Daoy (cell line): ENCODE data around the gene SYT1. TPM values are rescaled to one million over a fixed set of nuclear protein-coding genes. Genes with fewer than 3 reads are reported as not detected.
A peak's percentile ranks its signal among the peaks of the same experiment; 100 is the strongest.
"Not testable (repeated sequence)": the region's sequence is repeated elsewhere in the genome, so short reads cannot be mapped to it uniquely, and the experiment has no call there.

ENCODE experiments used
- DNase-seq: peaks from one replicate; pipeline ENCODE4 v3.0.0-alpha.2; 2015; ENCODE audit warnings: low read depth
- total RNA-seq: library from RNA; depleted of rRNA; stranded (reverse); fragments of >200 nt; shearing (Covaris generic); gene quantifications from 2 replicates; pipeline ENCODE4 v1.2.3, GENCODE V29; 2014

SYT1 gene
- total RNA-seq, 1 experiment from 2014 or later = 1.1 TPM

DNA sequence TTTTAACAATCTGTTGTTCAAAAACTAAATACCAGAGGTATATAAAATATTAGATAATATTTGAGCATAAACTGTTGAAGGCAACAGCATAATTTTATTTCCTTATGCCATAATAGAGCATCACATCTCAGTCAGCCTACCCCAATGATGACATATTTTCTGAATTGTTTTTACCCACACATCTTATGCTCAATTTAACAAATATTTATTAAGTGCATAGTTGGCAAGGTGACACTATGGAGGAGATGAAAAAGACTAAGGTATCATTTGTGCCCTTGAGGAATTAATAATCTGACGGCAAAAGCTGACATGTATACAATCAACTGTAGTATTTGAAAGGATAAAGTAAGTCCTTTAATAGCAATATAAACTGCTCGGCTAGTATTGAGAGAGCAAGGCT, 102.4 kb downstream of the SYT1 start:
- no peak for DNase-seq

DNA sequence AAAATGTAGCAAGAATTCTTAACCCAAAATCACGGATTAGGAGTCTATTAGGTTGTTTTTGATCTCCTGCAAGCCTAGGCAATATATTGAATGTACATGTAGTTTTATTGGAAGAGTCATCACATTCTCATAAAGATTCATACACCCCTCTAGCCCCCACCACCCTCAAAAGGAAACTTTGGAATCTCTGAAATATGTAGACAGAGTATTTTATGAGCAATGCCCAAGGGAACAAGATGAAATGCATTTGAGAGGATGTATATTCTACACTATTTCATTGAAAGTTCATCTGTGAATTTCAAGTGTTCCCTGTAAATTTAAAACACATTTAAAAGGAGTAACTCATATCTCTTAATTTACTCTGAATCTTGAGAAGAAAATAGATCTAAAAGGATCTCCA, 103.7 kb downstream of the SYT1 start:
- no peak for DNase-seq

DNA sequence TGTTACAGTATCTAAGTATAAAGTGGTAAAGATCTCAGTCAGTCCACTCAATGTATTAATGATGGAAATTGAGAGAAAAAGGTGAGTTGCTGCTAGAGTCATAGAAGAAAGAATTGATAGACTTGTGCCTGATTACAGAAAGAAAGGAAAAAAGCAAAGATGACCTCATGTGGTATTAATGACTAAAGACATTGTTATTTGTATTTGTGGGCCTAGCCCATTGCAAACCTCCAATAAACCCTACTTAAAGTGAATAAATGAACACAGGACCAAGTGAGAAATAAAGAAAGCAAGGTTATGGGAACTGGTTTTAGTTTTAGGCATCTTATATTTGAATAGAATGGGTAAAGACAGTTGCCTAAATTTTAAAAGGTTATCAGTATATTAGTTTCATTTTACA, 105.5 kb downstream of the SYT1 start:
- no peak for DNase-seq

DNA sequence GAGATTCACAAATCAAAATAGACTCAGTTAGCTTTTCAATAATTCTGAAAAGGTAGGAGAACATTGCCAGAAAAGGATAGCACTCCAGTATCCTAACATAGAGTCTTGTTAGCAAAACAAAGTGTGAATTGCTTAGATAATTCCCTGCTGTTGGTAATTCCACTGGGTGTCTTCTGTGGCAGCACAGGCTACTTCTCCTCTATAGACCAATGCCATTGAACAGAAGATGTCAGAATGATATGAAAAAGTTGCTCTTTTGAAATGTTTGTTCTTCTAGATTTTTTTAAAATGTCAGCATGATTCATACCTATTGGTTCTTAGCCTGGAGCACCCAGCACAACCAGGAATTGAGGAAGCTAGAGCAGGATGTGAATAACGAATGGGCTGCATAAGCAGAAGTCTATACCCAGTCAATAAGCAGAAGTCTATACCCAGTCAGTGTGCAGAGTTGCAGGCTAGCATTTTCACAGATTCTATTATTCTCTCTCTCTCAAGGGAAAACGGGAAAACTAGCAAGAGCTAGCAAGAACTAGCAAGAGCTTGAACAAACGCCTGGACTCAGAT, 112.8 kb downstream of the SYT1 start:
- peak; percentile 1 for DNase-seq

DNA sequence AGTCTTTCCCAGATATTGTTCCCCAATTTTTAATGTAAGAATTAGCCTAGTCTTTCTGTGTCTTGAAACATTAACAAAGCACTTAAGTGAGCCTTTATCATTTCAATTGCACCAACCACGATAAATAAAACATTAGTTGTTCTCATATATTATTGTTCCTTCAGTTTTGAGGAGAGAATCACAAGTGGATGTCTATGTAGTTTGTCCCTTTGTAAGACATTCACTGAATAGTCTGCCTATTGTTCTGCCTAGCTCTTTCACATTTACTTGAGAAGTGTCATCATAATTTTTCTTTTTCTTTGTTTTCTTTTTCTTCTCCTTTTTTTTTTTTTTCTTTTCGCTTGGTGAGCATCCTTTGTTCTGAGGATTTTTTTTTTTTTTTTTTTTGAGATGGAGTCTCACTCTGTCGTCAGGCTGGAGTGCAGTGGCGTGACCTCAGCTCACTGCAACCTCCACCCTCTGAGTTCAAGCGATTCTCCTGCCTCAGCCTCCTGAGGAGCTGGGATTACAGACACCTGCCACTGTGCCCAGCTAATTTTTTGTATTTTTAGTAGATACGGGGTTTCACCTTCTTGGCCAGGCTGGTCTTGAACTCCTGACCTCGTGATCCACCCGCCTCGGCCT, 129.7 kb downstream of the SYT1 start:
- no peak for DNase-seq

DNA sequence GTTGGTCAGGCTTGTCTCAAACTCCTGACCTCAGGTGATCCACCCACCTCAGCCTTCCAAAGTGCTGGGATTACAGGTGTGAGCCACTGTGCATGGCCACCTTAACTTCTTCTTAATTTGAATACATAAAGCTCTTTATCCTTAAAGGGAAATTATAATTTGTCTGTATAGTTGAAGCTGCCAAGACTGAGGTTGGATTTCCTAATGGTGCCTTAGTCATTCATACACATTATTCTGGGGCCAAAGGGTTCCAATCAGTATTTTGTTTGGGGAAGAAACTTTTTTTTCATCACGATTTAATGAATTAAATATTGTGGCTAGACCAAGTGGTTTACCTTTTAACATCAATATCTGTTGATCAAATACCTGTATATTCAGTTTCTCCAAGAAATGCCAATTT, 135.9 kb downstream of the SYT1 start:
- no peak for DNase-seq

DNA sequence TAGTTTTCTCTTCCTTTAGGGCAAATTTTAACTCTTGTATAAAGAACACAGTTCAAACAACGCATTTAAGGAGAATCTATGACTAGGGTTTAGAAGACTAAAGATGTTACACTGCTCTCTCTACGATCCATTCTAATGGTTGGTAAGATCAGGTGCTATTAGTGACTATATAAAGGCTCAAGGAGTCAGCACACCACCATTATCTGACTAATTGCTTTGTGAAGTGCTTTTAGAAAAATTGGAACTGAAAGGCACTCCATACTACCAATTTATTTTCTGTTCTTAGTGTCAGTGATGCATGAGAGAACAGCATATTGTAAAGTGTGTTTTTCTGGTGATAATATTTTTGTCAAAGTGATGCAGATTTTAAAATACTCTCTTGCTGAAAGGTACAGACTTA, 136.8 kb downstream of the SYT1 start:
- no peak for DNase-seq

DNA sequence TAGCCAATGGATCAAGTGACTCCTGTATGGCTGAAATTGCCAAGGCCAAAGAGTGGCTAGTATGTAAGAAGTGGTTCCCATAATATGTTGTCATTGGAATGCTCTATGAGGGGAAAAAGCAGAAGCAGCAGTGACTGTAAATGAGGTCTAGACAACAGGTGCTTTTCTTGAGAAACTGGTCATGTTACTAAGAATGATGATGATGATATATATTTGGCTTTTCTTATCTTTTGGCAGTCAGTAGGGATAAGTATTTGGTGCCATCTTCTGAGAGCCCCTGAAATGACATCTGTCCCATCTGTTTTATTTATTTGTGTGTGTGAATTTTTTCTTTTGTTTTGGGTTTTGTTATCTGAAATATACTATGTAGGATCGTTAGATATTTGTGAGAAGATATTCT, 141.7 kb downstream of the SYT1 start:
- peak; percentile 2 for DNase-seq

DNA sequence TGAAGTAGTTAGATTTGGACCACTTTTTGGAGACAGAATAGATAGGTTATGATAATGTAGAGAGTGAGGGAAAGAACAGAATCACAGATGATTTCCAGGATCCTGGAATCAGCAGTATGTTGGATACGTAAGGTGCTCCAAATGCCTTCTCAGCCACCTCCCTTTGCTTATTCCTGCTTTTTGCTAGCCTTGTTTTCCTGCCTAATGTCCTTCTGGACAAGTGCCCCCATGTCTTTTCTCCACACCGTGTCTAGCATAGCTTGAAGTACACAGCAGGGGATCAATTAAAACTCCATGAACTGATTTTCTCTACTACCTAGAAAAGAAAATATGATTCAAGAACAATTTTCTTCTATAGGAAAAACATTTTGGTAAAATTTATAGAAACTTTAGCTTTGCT, 144.0 kb downstream of the SYT1 start:
- DNase-seq = no peak

DNA sequence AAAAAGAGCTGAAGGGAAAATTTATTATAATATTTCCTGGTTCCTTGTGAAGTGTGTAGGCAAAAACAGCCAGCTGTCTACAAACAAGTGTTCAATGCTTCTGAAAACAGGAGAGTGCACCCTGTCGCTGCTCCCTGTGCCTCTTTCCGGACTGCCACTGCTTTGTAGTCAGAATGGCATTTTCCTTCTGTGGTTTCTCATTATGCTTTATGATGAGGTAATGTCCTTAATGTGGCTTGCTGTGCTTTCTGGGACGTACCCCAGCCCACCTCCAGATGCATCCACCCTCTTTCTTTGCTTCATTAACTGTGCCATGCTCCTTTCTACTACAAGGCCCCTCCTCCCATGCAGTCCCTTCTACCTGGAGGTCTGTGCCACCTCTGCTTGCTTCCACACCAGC, 148.1 kb downstream of the SYT1 start:
- DNase-seq = peak; percentile 2

DNA sequence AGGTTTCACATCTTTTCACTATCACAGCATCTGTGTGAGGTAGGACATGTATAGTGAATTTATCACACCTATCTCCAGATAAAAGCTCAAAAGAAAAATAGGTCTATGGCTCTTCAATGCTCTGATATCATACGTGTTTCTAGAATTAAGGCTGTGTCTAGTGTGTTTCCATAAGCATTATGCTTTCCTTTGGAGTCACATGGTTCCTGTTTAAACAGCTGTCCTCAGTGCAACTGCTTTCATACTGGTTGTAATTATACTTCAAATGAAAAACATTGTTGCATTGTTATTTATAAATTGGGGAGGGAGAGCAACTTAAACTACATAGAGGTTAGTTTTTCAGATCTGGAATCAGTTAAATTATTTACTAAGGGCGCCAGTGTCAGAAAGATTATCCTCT, 151.6 kb downstream of the SYT1 start:
- no peak for DNase-seq

DNA sequence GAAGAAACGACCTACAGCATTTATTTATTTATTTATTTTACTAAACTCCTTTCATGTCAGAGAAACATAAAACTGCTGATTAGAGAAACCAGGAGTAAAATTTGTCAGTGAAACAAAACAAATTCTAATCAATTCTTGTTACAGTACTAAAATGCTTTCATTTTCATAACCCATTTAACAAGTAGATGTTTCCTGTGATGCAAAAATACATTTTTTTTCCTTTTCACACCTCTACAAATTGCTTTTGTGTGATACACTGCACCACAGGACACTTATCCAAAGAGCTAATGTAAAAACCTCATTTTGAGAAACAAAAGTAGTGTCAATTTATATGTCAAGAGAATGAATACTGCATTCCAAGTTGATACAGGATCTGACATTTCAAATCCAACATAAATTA, 155.1 kb downstream of the SYT1 start:
- no peak for DNase-seq

DNA sequence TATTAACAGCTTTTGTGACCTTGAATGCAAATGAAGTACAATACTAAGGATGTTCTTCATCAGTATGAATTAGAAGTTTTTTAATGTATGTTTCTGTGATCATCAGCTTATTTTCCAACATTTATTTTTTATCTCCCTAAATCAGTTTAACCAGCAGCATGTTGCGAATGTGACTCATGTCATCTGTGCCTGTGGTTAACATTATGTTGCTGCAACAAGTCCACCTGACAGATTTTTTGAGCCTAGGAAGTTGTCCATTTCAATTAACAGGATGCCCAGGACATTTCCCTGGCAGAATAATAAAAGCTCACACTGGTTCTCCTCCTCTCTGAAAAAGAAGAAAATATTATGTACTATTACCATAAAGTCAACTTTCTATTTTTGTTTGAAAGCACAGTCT, 155.5 kb downstream of the SYT1 start:
- peak; percentile 19 for DNase-seq

DNA sequence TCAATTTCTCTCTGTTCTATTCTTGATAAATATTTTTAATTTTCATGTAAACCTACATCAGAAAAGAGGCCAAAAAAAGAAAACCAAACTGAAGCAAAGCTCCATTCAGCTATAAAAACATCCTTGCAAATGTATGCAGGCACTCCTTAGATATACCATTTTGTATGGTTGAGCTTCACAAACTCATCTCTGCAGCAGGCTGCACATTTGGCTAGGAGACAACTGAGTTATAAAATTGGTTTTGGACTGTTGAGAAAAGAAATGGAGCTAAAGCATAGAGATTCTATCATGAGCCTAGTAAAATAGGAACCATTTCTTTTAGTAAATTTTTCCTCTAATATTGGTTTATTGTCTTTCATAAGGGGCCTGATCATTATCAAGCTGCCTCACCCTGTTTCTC, 156.4 kb downstream of the SYT1 start:
- no peak for DNase-seq

DNA sequence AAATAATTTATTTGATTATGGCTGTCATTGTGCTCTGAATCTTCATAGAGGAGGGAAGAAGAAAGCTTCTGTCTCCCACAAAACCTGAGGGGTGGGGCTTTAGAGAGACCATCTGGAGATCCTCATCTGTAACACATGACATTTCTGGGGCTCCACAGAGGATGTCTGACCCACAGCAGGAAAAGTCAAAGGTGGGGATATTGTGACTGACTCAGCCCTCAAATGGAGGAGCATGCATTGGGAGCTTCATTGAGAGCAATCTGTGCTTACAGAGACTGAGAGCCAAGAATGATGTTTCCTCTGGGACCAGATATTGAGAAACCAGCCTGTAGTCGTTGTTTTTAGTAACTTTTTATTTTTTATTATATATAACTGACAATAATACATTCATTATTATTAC, 158.7 kb downstream of the SYT1 start:
- DNase-seq = no peak

DNA sequence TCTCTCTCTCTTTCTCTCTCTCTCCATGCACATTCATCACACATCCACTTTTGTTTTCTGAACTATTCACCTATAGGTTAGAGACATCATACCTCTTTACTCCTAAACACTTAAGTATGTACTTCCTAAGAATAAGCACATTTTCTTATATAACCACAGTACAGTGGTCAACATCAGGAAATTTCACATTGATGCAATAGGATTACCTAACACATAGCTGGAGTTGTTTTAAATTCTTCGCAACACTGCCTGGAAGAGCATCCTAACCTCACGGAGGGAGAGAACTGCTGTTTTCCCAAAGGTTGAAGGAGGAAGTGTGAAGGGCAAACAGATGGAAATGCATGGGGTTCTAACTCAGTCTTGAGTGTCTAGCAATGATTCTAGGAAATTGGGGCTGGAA, 159.2 kb downstream of the SYT1 start:
- no peak for DNase-seq

DNA sequence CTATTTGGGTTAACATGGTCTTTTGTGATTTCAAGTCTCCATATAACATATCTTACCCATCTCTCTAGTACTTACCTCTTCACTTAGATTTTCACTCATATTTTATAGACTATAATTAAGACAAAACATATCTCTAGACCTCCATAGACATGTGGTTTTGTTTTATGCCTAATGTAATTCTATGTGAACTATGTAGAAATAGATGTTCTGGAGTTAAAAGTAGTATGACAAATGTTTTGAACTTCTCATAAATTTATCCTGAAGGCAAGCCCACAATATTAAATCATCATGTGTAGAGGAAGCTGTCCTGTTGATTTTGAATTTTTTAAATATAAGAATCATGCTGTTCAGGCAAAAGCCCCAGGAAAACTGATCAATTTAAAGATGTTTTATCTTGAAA, 169.2 kb downstream of the SYT1 start:
- no peak for DNase-seq

DNA sequence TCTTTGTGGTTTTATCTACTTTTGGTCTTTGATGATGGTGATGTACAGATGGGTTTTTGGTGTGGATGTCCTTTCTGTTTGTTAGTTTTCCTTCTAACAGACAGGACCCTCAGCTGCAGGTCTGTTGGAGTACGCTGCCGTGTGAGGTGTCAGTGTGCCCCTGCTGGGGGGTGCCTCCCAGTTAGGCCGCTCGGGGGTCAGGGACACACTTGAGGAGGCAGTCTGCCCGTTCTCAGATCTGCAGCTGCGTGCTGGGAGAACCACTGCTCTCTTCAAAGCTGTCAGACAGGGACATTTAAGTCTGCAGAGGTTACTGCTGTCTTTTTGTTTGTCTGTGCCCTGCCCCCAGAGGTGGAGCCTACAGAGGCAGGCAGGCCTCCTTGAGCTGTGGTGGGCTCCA, 180.2 kb downstream of the SYT1 start:
- not testable (repeated sequence) for DNase-seq

DNA sequence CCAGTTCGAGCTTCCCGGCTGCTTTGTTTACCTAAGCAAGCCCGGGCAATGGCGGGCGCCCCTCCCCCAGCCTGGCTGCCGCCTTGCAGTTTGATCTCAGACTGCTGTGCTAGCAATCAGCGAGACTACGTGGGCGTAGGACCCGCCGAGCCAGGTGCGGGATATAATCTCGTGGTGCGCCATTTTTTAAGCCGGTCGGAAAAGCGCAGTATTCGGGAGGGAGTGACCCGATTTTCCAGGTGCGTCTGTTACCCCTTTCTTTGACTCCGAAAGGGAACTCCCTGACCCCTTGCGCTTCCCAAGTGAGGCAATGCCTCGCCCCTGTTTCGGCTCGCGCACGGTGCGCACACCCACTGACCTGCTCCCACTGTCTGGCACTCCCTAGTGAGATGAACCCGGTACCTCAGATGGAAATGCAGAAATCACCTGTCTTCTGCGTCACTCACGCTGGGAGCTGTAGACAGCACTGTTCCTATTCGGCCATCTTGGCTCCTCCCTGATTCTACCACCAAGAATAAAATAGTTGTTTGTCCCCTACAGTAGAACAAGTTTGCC, 180.7 kb downstream of the SYT1 start:
- peak; percentile 7 for DNase-seq

DNA sequence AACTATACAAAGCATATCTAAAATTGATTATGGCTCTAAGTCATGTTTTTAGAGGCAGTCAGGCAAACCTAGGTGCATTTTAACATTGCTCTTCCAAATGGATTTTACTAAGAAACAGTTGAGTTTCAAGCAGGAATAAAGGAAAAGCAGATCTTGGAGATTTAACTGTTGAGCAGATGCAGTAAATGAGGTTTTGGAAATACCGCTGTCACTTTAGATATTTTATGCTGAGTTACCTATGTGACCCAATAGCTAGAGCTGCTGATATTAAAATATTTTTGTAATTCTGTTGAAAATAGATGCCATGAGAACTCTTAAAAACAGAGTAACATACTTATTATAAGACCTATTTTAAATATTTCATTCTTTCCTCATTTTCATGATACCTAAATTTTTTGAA, 181.4 kb downstream of the SYT1 start:
- no peak for DNase-seq

DNA sequence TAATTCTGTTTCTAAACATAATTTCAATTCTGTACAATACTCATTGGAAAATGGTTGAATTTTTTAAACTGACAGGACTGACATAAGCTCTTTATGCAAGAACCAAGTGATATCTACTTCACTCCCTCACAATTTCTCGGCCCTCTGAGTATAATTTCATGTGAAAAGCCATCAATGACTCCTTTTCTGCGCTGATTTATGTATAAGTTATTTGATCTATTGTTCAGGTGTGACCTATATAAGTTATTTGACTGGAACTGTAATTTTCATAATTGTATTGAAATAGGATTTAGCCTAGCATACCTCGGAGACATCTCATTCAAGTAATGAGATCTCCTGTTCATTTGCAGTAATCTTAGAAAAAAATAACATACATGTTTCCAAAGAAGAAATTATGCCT, 184.4 kb downstream of the SYT1 start:
- no peak for DNase-seq

DNA sequence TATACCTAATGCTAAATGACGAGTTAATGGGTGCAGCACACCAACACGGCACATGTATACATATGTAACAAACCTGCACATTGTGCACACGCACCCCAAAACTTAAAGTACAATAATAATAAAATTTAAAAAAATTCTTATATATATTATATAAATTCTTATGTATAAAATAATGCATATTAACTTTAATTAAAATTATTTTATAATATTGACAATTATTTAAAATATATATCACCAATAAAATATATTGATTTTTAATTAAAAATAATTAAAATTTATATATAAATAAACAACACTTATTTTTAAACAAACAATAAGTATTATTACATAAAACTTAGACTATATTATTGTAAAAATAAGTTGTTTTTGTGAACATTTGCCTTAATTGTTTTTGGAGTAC, 188.8 kb downstream of the SYT1 start:
- DNase-seq = no peak

DNA sequence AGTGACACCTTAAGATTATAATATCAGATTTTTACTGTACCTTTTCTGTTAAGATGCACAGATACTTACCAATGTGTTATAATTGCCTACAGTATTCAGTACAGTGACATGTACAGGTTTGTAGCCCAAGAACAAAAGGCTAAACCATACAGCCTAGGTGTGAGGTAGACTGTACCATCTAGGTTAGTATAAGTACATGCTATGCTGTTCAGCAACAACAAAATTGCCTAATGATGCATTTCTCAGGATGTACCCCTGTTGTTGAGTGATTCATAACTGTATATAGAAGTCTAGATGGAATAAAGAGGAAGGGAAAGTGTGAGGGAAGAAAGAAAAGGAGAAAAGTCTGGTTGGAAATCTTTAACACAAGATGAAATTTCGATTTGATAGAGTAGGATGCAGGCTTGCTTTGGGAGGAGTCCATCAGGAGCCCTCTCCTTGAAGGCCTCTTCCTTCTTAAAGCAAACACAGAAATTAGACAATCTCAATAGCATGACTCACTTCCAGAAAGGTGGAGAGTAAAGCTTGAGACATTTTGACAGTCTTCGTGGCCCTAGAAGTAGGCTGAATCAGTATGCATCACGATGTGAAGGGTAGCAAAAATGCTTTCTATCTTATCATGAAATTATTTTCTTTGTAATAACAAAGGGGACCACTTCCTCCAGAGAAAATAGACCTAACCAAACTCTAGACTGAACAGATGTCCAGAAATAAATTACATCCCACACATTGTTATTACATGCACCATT, 191.5 kb downstream of the SYT1 start:
- DNase-seq = peak; percentile 83
